Subcutaneous adipose tissue (tissue), 4 donors: ENCODE measurements around the gene CDH4. TPM values are rescaled to one million over a fixed set of nuclear protein-coding genes. Genes with fewer than 3 reads are reported as not detected.

Experiments
- total RNA-seq, 4 donors: library from RNA; depleted of rRNA; stranded (reverse); fragments of >200 nt; gene quantifications; one replicate each; pipeline ENCODE4 v1.1.0, GENCODE V29; 2016
- TF ChIP-seq, protein P1 (sequence below): fragments of 450-650 bp; IDR thresholded peaks from one replicate; pipeline ENCODE4 v1.5.1; 2016; ENCODE audit warnings: low read depth, mild to moderate bottlenecking, control low read depth, antibody characterized with exemption, moderate library complexity

The CDH4 gene
- total RNA-seq, 4 donors from 2014 or later: not detected

DNA sequence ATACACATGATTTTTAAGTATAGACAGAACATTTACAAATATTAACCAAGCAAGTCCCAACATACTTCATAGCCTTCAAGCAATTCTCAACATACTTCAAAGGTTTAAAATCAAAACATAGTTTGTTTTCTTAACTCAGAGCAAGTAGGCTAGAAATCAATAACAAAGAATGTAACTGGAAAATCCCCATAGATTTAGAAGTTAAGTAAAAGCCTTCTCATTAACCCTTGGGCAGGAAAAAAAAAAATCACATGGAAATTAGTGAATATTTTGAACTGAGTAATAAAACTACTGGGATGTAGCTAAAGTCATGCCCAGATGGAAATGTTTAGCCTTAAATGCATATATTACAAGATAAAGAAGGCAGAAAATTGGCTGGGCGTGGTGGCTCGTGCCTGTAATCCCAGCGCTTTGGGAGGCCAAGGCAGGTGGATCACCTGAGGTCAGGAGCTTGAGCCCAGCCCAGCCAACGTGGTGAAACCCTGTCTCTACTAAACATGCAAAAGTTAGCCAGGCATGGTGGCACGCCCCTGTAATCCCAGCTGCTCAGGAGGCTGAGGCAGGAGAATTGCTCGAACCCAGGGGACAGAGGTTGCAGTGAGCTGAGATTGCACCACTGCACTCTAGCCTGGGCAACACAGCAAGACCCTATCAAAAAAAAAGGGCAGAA is 497.5 kb downstream of the CDH4 start:
- TF ChIP-seq, protein P1, sequence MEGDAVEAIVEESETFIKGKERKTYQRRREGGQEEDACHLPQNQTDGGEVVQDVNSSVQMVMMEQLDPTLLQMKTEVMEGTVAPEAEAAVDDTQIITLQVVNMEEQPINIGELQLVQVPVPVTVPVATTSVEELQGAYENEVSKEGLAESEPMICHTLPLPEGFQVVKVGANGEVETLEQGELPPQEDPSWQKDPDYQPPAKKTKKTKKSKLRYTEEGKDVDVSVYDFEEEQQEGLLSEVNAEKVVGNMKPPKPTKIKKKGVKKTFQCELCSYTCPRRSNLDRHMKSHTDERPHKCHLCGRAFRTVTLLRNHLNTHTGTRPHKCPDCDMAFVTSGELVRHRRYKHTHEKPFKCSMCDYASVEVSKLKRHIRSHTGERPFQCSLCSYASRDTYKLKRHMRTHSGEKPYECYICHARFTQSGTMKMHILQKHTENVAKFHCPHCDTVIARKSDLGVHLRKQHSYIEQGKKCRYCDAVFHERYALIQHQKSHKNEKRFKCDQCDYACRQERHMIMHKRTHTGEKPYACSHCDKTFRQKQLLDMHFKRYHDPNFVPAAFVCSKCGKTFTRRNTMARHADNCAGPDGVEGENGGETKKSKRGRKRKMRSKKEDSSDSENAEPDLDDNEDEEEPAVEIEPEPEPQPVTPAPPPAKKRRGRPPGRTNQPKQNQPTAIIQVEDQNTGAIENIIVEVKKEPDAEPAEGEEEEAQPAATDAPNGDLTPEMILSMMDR: no peak

DNA sequence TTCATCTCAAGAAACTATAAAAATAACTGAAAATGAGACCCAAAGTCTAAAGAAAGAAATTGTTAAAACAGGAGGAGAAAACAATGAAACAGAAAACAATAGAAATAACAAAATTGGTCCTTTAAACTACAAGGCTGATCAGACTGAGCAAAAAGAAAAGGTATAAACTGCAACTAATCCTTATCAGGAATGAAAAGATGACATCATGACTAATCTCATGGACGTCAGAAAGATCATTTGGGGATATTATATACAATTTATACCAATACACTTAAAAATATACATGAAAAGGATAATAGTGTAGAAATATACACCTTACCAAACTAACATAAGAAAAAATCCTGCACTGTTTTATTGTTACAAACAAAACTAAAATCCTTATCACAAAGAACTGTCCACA is 498.0 kb downstream of the CDH4 start:
- TF ChIP-seq, protein P1: no peak

DNA sequence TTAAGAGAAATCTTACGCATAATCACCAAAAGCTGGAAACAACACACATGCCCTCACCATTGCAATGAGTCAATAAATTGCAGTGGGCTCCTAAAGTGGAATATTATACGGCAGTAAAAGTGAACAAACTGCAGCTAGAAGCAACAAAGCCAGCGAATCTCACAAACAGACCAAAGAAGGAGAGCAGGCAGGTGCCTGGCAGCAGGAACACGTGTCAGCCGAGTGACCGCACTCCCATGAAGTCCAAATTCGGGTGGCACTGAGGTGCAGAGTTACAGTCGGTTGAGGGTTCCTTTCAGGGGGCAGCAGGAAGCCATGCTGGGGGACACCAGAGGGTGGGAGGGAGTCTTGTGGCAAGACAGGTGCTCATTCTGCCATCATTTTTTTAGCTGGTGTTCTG is 500.5 kb downstream of the CDH4 start:
- TF ChIP-seq, protein P1: no peak

DNA sequence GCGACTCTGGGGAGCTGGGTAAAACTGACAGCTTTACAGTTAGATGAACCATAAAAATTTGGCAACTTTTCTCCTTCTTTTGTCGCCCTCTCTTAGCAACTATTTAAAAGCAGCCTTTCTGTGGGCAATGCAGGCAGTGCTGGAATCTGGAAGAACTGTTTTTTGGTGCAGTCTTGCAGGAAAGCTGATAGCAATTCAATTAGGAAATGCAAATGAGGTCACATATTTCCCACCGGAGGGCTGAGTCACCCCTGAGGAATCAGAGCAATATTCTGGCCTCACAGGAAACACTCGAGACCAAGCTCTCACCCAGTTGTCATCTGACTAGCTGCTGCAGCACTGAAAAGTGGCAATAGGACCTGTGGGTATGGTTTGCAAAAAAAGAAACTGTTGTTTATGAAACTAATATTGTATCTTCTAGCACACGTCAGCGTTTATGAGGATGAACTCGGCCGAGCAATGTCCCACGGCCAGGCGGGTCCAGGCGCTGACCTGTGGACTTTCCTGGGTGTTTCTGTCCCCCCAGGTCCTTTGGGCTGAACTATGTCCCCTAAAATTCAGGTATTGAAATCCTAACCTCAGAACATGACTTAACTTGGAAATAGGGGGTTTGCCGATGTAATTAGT is 501.4 kb downstream of the CDH4 start:
- TF ChIP-seq, protein P1: no peak

DNA sequence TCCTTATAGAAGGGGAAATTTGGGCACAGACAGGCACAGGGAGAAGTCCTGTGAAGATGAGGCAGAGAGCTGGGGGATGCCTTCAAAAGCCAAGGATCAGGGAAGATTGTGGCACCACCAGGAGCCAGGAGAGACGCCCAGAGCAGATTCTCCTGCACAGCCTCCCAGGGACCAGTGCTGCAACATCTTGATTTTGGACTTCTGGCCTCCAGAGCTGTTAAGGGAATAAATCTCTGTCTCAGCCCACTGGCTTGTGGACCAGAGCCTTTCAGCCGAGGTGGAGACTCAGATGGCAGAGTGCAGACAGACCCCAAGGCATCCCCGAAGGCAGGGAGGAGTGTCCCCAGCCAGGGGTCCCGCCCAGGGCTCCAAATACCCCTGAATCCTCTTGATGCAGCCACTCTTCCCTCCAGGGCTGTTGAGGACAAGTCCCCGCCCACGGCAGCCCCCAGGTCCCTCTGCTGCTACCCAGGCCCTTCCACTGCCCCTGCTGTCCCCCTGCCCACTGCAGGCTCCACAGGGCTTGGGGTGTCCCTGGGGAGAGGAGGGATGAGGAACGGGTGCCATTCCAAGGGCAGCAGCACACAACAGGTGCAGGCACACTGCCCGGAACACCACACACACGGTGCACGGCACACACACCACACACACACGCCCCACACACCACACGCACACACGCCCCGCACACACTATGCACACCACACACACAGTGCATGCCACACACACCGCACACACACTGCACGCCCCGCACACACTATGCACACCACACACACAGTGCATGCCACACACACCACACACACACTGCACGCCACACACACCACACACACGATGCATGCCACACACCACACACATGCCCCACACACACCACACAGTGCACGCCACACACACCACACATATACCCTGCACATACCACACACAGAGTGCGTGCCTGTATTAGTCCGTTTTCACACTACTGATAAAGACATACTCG is 502.2 kb downstream of the CDH4 start:
- TF ChIP-seq, protein P1: no peak

DNA sequence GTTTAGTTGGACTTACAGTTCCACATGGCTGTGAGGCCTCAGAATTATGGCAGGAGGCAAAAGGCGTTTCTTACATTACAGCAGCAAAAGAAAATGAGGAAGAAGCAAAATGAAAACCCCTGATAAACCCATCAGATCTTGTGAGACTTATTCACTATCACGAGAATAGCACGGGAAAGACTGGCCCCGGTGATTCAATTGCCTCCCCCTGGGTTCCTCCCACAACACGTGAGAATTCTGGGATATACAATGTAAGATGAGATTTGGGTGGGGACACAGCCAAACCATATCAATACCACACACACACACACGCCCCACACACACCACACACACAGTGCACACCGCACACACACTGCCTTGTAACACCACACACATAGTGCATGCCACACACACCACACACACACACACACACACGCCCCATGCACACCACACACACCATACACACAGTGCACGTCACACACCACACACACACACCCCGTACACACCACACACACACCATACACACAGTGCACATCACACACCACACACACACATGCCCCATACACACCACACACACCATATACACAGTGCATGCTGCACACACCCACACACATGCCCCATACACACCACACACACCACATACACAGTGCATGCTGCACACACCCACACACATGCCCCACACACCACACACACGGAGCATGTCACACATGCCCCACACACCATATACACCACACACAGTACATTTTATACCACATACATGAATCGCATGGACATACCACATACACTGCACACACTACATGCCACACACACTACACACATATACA is 503.1 kb downstream of the CDH4 start:
- TF ChIP-seq, protein P1: no peak
